ENCODE results near the gene RAD51D.

The RAD51D gene

DNA sequence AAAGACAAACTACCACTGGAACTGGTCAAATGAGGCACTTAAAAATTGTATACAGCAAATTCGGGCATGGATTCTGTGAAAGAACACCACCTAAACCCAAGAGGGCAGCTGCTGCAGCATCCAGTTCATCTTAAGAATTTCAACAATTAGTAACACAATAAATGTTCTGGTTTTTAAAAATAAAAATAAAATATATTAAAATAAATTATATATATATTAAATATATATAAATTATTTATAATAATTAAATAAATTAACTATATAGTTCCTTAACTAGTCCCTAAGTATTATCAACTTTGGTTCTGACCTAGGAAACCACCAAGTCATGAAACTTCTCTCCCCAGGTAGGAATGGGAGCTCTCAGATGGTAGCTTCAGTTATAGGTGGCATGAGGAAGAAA is 42.8 kb downstream of the RAD51D start:
- no peaks in the 10 kb centered on the region for H3K9me3 ChIP-seq (ENCODE audit: control insufficient read depth, insufficient read depth, low read length)
- H3K9ac ChIP-seq (ENCODE audit: low read depth, low read length): no peak overlapping the region
- no peaks in the 10 kb centered on the region; the same call in 1 of the 2 replicates for H3K36me3 ChIP-seq (ENCODE audit: insufficient read depth, low read length)
- peaks cover 23% of the 10 kb centered on the region for H3K4me1 ChIP-seq (ENCODE audit: insufficient read depth, low read length)

DNA sequence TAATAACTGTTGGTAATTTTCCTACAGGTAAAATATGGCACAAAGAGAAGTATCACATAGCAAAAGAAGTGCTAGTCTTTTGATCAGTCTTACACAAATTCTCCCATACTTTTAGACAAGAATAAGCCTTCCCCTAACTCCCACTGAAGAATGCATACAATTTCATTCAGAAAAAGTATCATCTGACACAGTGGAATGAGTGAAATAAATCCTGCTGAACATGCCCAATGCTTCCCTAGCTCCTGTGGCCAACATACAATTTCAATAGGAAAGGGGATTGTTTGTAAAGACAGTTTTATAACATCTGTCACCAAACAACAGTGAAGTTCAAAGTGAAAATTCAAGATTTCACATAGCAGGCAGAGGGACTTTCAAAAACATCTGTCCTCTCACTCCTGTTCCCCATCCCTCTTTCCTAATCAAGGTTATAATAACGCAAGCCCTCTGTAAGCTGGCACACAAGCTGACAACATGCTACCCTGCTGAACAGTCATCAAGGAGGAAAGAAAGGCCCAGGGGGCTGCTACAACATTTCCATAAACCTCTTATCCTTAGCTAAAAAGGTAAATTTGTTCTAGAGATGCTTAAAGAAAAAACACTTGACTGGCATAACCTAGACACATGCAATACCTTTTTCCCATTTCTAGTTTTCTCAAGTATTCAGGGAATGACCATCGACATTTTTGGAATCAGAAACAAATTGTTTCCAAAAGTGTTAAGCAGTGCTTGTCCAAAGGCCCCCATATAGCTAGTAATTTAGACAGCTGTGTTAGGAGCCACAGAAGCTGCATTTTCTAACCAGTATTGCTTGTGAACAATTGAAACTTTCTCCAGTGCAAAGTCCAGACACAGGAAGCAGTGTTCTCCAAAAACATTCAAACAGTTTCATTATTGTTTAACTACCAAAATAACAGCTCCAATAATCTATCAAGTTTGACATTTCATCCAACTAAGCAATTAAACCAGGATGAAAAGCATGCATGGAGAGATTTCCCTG is 44.7 kb downstream of the RAD51D start:
- Histone ChIP-seq H3K4me1 (ENCODE audit: insufficient read depth, low read length) (peaks cover 11% of the 10 kb centered on the region), H3K9me3 (ENCODE audit: control insufficient read depth, insufficient read depth, low read length) (no peaks in the 10 kb centered on the region), H3K36me3 (ENCODE audit: insufficient read depth, low read length) (no peaks in the 10 kb centered on the region; the same call in 1 of the 2 replicates), H3K9ac (ENCODE audit: low read depth, low read length) (no peak overlapping the region)

DNA sequence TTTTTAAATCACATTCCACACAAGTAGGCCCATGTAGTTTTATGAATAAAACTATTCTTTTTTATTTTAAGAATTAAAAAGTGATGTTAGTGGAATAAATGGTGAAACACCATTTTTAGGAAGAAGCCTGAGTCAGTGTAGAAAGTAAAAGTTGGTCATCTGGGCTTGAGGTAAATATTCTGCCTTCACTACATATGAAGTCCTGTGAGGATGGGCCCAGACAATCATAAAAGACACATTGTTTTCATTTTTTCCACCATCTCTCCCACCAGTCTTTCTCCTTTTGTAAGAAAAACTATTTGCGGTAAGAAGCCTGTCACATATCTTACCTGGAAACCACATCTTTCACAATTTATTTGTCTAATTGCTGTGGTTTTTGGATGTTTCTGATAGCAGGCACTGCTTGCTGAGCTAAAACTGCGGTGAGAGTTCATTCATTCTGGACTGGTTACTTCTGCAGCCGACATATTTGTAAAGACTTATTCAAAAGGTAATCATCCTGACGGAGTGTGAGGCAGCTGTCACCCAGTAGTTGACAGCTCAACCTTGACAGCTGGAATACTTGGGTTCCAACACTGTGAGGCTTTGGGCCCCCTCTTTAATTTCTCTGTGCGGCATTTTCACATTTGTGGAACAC is 45.6 kb downstream of the RAD51D start:
- Histone ChIP-seq H3K9ac (ENCODE audit: low read depth, low read length) (no peak overlapping the region), H3K9me3 (ENCODE audit: control insufficient read depth, insufficient read depth, low read length) (no peaks in the 10 kb centered on the region), H3K36me3 (ENCODE audit: insufficient read depth, low read length) (no peaks in the 10 kb centered on the region; the same call in 1 of the 2 replicates), H3K4me1 (ENCODE audit: insufficient read depth, low read length) (peaks cover 11% of the 10 kb centered on the region)

DNA sequence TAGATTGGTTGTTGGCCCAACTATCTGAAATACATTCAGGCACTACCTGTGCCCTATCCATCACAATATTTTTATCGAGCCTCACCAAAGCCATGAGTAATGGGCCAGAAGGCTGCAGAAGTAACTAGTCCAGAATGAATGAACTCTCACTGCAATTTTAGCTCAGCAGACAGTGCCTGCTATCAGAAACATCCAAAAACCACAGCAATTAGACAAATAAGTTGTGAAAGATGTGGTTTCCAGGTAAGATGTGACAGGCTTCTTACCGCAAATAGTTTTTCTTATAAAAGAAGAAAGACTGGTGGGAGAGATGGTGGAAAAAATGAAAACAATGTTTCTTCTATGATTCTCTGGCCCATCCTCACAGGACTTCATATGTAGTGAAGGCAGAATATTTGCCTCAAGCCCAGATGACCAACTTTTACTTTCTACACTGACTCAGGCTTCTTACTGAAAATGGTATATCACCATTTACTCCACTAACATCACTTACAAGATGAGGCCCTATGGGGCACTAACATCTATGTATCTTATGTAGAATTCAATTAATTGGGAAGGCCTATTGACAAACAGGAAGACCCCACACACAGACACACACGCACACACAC is 46.4 kb downstream of the RAD51D start:
- Histone ChIP-seq H3K9me3 (ENCODE audit: control insufficient read depth, insufficient read depth, low read length) (no peaks in the 10 kb centered on the region), H3K36me3 (ENCODE audit: insufficient read depth, low read length) (no peaks in the 10 kb centered on the region; the same call in 1 of the 2 replicates), H3K4me1 (ENCODE audit: insufficient read depth, low read length) (peaks cover 11% of the 10 kb centered on the region), H3K9ac (ENCODE audit: low read depth, low read length) (no peak overlapping the region)

DNA sequence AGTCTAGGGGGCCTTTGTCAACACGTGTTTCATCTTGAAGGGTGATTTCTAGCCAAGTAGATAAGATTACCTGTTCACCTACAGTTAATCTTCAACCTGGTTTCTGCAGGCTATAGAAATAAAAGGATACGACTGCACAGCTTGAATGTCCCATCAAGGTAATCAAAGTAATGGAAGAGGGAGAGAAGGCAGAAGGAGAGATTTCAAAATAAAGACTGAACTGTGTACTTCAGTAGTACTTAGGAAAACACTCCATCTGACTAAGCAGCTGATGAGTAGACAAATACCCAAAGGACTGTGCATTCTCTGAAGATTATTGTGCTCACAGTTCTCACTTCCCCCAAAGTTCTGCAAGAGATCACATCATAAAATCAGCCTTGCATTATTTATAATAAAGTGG is 50.3 kb downstream of the RAD51D start:
- Histone ChIP-seq H3K9ac (ENCODE audit: low read depth, low read length) (no peak overlapping the region), H3K36me3 (ENCODE audit: insufficient read depth, low read length) (no peaks in the 10 kb centered on the region), H3K9me3 (ENCODE audit: control insufficient read depth, insufficient read depth, low read length) (no peaks in the 10 kb centered on the region), H3K4me1 (ENCODE audit: insufficient read depth, low read length) (peaks cover 20% of the 10 kb centered on the region)

DNA sequence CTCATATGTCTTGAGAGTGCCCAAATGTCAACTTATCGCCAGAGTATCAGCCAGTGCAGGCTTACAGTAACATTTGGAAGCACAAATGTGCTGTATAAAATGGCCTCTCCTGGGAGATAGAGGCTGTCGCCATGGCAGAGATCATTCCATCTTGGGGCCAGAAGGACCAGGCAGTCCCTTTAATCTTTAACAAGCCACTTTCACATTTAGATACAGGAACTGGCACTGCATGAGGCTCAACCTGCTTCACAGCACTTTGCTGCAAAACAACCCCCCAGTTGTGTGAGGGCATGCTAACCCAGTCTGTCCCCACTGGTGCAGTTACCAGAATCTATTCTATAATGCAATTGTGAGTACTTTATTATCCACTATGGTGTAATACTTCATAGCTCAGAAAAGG is 51.4 kb downstream of the RAD51D start:
- Histone ChIP-seq H3K9ac (ENCODE audit: low read depth, low read length) (no peak overlapping the region), H3K36me3 (ENCODE audit: insufficient read depth, low read length) (no peaks in the 10 kb centered on the region), H3K4me1 (ENCODE audit: insufficient read depth, low read length) (peaks cover 26% of the 10 kb centered on the region), H3K9me3 (ENCODE audit: control insufficient read depth, insufficient read depth, low read length) (no peaks in the 10 kb centered on the region)

DNA sequence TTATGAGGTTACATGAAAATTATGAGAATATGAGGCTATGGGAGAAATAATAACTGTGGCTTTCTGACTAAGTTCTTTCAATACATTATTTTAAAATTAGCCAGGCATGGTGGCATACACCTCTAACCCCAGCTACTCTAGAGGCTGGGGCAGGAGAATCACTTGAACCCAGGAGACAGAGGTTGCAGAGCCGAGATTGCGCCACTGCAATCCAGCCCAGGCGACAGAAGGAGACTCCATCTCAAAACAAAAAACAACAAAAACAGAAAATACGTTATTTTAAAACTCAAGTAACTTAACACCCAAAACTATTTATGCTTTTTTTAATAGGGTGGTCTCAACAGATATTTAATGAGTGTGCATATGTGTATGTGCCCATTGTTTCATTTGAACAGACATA is 53.8 kb downstream of the RAD51D start:
- Histone ChIP-seq H3K9ac (ENCODE audit: low read depth, low read length) (no peak overlapping the region), H3K4me1 (ENCODE audit: insufficient read depth, low read length) (peaks cover 34% of the 10 kb centered on the region), H3K36me3 (ENCODE audit: insufficient read depth, low read length) (no peaks in the 10 kb centered on the region), H3K9me3 (ENCODE audit: control insufficient read depth, insufficient read depth, low read length) (no peaks in the 10 kb centered on the region)

DNA sequence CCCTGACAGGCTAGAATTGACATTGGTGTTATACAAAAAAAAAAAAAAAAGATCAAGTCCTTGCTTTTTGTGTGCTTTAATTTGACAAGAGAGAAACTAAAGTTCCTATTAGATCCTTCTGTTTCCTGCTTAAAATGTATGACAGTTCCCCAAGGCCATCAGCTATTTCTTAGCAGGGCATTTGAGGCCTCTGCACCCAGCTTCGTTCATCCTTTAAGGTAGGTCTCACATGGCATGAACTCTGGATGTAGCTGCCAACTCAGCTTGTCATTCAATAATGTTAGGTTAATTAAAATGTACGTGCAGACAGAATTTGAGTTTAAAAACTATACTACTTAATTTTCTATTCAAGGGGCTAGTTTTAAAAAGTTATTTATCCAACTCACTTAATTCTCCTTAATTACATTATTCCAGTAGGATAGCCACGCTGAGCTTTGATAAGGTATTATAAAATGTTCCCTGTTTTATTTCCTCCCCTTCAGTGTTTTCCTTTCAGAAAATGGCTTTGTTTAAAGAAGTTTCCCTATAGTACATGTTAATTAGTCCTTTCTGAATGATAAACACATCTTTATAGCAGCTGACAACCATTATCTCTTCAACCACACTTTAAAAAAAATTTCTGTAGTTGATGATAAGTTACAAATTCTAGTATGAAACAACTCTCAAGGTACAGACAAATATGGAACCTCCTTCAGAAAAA is 55.0 kb downstream of the RAD51D start:
- H3K9ac ChIP-seq (ENCODE audit: low read depth, low read length): no peak overlapping the region
- H3K9me3 ChIP-seq (ENCODE audit: control insufficient read depth, insufficient read depth, low read length): no peaks in the 10 kb centered on the region
- H3K36me3 ChIP-seq (ENCODE audit: insufficient read depth, low read length): no peaks in the 10 kb centered on the region
- H3K4me1 ChIP-seq (ENCODE audit: insufficient read depth, low read length): peaks cover 34% of the 10 kb centered on the region

DNA sequence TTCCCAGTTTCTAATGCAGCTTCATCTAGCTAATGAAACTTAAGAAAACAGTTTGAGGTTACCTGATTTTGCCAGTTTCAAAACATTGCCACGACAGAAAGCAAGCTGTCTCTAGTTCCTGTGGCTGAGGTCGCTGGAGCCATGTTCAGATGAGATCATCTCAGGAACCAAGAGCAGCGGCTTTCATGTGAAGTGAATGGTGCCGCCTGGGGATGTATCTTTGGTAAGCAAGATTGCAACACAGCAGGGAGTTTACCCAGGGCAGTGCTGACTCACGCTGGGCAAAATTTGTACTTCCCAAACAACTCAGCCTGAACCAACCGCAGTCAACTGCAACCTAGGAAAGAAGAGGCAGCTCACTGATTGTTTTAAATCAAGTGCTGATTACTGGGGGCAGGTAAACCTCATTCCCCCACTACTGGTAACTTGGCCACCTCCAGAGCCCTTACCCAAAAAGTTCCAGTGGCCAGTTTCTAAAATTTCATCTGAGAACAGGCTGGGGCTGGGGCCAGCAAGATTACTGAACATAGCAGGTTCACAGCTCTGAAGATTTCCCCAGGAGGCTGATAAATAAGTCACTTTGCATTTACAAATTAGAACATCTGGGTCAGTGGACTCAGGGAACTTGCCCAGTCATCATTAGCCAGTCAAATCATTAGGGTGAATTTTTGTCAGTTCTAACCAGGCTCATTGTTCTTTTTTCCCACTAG is 56.0 kb downstream of the RAD51D start, which contains the start of gene RFFL:
TSS of gene RFFL (minus strand) at position 194 of the 710 bp plus-strand sequence. CDS start 37,154 bp downstream, outside the sequence.
- H3K4me1 ChIP-seq (ENCODE audit: insufficient read depth, low read length): peaks cover 34% of the 10 kb centered on the region
- H3K36me3 ChIP-seq (ENCODE audit: insufficient read depth, low read length): no peaks in the 10 kb centered on the region
- H3K9ac ChIP-seq (ENCODE audit: low read depth, low read length): peak within 1 kb of the TSS; percentile 28; the same call in 1 of the 2 replicates
- H3K9me3 ChIP-seq (ENCODE audit: control insufficient read depth, insufficient read depth, low read length): no peaks in the 10 kb centered on the region

DNA sequence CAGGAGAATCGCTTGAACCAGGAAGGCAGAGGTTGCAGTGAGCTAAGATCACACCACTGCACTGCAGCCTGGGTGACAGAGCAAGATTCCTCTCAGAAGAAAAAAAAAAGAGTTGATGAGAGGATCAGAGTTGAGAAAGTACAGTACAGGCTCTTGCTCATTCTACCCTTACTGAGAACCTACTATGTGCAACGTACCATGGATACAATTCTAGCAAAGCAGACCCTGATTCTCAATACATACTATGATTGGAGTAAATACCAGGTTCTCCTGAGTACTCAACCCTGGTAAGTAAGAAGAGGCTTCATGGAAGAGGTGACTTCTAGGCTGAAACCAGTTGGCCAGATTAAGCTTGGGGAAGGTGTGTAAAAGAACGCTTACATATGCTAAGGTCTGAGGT is 57.4 kb downstream of the RAD51D start:
- no peaks in the 10 kb centered on the region for H3K9me3 ChIP-seq (ENCODE audit: control insufficient read depth, insufficient read depth, low read length)
- peaks cover 34% of the 10 kb centered on the region for H3K4me1 ChIP-seq (ENCODE audit: insufficient read depth, low read length)
- no peak overlapping the region for H3K9ac ChIP-seq (ENCODE audit: low read depth, low read length)
- no peaks in the 10 kb centered on the region for H3K36me3 ChIP-seq (ENCODE audit: insufficient read depth, low read length)

DNA sequence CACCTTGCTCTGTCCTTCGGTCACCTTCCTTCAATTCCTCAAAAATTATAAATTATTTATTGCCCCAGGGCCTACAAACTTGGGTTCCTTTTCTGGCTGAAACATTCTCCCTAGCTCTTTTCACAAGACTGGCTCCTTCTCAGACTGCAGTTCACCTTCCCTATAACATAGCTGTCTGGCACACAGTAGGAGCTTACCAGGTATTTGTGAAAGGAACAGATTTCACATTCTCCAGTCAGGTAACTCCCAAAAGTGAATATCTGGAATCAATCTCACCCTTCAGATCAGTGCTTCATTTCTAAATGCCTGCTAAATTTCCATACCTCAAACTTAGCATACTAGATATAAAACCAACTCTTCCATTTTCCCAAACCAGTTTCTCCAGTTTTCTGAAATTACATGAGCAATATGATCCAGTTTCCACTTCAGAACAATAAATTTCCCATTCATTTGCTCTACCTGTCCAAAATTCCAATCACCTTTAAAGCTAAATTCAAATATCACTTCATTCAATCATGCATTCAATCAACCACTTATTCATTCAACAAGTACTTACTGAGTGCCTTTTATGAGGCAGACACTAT is 62.2 kb downstream of the RAD51D start:
- Histone ChIP-seq H3K4me1 (ENCODE audit: insufficient read depth, low read length) (peaks cover 11% of the 10 kb centered on the region), H3K9me3 (ENCODE audit: control insufficient read depth, insufficient read depth, low read length) (no peaks in the 10 kb centered on the region), H3K36me3 (ENCODE audit: insufficient read depth, low read length) (no peaks in the 10 kb centered on the region), H3K9ac (ENCODE audit: low read depth, low read length) (no peak overlapping the region)

DNA sequence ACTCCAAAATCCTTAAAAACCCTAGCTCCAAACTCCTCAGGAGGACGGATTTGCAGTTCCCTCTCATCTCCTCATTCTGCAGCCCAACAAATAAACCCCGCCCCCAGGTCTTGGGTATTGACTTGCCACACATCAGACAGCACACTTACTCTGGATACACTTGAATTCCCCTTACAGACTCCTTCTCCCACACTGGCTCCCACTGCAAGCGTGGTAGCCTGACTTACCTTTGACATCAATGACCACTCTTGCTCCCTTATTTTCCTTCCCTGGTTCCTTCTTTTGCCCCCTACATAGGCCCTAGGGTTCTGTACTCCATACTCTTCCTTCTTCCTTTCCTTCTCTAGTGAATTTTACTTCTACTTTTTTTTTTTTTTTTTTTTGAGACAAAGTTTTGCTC is 63.6 kb downstream of the RAD51D start:
- Histone ChIP-seq H3K36me3 (ENCODE audit: insufficient read depth, low read length) (no peaks in the 10 kb centered on the region), H3K4me1 (ENCODE audit: insufficient read depth, low read length) (peaks cover 15% of the 10 kb centered on the region), H3K9me3 (ENCODE audit: control insufficient read depth, insufficient read depth, low read length) (no peaks in the 10 kb centered on the region), H3K9ac (ENCODE audit: low read depth, low read length) (no peak overlapping the region)

DNA sequence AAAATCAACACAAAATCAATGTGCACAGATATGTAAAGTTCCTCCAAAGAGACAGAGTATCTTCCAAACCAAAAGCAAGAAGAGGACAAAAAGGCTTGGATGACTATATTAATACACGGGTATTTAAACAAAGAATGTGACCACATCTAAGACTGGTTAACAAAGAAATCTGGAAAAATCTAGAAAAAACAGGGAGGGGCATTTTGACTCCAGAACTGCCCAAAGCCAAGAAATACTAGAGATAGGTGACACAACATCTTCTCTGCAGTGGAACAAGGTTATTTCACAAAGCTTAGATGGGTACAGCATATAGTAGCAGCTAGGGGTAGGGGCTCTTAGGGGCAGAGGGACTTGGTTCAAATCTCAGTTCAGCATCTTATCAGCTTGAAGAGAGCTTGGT is 66.5 kb downstream of the RAD51D start:
- Histone ChIP-seq H3K4me1 (ENCODE audit: insufficient read depth, low read length) (peaks cover 15% of the 10 kb centered on the region), H3K36me3 (ENCODE audit: insufficient read depth, low read length) (no peaks in the 10 kb centered on the region), H3K9ac (ENCODE audit: low read depth, low read length) (no peak overlapping the region), H3K9me3 (ENCODE audit: control insufficient read depth, insufficient read depth, low read length) (no peaks in the 10 kb centered on the region)

Measured in ES-I3 (cell line).